GM23248 (cell line): ENCODE results near the gene GPR150. TPM values are rescaled to one million over a fixed set of nuclear protein-coding genes. Genes with fewer than 3 reads are reported as not detected.
A peak's percentile ranks its signal among the peaks of the same experiment; 100 is the strongest.

Experiments used
- DNase-seq: peaks from one replicate; pipeline ENCODE4 v3.0.0-alpha.2; 2015
- H2AFZ ChIP-seq: fragments of 200-600 bp; sonication (generic); 2 replicates; pipeline ENCODE4 v1.6.1; 2016; ENCODE audit warnings: antibody characterized with exemption
- H3F3A ChIP-seq: fragments of 200-600 bp; sonication (generic); 2 replicates; pipeline ENCODE4 v1.6.1; 2016; ENCODE audit warnings: mild to moderate bottlenecking, antibody characterized with exemption, mixed run types; ENCODE audit not compliant: insufficient read depth
- H3K27ac ChIP-seq: fragments of 200-600 bp; sonication (generic); 2 replicates; pipeline ENCODE4 v1.5.1; 2016; ENCODE audit warnings: mild to moderate bottlenecking
- H3K27me3 ChIP-seq: fragments of 200-600 bp; sonication (generic); replicated peaks from 2 replicates; pipeline ENCODE4 v1.6.1; 2016; ENCODE audit warnings: mild to moderate bottlenecking; ENCODE audit not compliant: insufficient read depth
- H3K36me3 ChIP-seq: fragments of 200-600 bp; sonication (generic); 2 replicates; pipeline ENCODE4 v1.6.1; 2016; ENCODE audit warnings: low read depth, mild to moderate bottlenecking
- H3K4me1 ChIP-seq: fragments of 200-600 bp; sonication (generic); 2 replicates; pipeline ENCODE4 v1.6.1; 2016; ENCODE audit warnings: mild to moderate bottlenecking; ENCODE audit not compliant: insufficient read depth
- H3K4me2 ChIP-seq: fragments of 200-600 bp; sonication (generic); one replicate; pipeline ENCODE4 v1.6.1; 2016; ENCODE audit warnings: mild to moderate bottlenecking; ENCODE audit not compliant: unreplicated experiment
- H3K4me3 ChIP-seq: fragments of 200-600 bp; sonication (generic); 2 replicates; pipeline ENCODE4 v1.5.1; 2016; ENCODE audit warnings: mild to moderate bottlenecking
- H3K79me2 ChIP-seq: fragments of 200-600 bp; sonication (generic); 2 replicates; pipeline ENCODE4 v1.6.1; 2016; ENCODE audit warnings: mild to moderate bottlenecking; ENCODE audit not compliant: insufficient read depth
- H3K9ac ChIP-seq: fragments of 200-600 bp; sonication (generic); 2 replicates; pipeline ENCODE4 v1.6.1; 2016; ENCODE audit warnings: mild to moderate bottlenecking
- H3K9me2 ChIP-seq: fragments of 200-600 bp; sonication (generic); 2 replicates; pipeline ENCODE4 v1.6.1; 2016; ENCODE audit warnings: mixed run types, mild to moderate bottlenecking, moderate library complexity; ENCODE audit not compliant: insufficient read depth
- H3K9me3 ChIP-seq: fragments of 200-600 bp; sonication (generic); one replicate; pipeline ENCODE4 v1.6.1; 2017; ENCODE audit warnings: low read depth
- H4K20me1 ChIP-seq: fragments of 200-600 bp; sonication (generic); 2 replicates; pipeline ENCODE4 v1.6.0; 2016; ENCODE audit not compliant: insufficient read depth
- EZH2 ChIP-seq: fragments of 200-600 bp; sonication (generic); IDR thresholded peaks from 2 replicates; pipeline ENCODE4 v1.6.1; 2018; ENCODE audit warnings: antibody characterized with exemption, mild to moderate bottlenecking; ENCODE audit not compliant: insufficient read depth, poor library complexity, severe bottlenecking
- EZH2phosphoT487 ChIP-seq: fragments of 200-600 bp; sonication (generic); IDR thresholded peaks from 2 replicates; pipeline ENCODE4 v1.6.1; 2018; ENCODE audit warnings: antibody characterized with exemption, moderate library complexity, mild to moderate bottlenecking, low read depth; ENCODE audit not compliant: insufficient read depth
- WGBS, 2 experiments: methylation state at CpG; one replicate each; pipeline ENCODE4 v1.1.6; 2015 to 2017; ENCODE audit warnings: low lambda C conversion rate in 2 of 2, low coverage in 1 of 2; ENCODE audit errors: missing lambda C conversion rate in 2 of 2; 5-methylcytosine and 5-hydroxymethylcytosine counted together
- in situ Hi-C: fragments of 300-500 bp; cut with MboI; formaldehyde crosslinking; loops from 2 replicates; pipeline ENCODE4 v1.15.0; 2020
- polyA plus RNA-seq: library from polyadenylated mRNA; unstranded; fragments of >200 nt; fragmentation: Nextera tagmentation; extraction: Ambion mirVana; gene quantifications from 2 replicates; pipeline ENCODE4 v1.2.1, GENCODE V29; 2016
- total RNA-seq: library from RNA; depleted of rRNA; stranded (reverse); fragments of >200 nt; shearing (Covaris generic); gene quantifications from 2 replicates; pipeline ENCODE4 v1.2.3, GENCODE V29; 2014

GPR150 gene
- total and polyA plus RNA-seq, 2 experiments from 2014 or later = 0.25 to 1.1 TPM

DNA sequence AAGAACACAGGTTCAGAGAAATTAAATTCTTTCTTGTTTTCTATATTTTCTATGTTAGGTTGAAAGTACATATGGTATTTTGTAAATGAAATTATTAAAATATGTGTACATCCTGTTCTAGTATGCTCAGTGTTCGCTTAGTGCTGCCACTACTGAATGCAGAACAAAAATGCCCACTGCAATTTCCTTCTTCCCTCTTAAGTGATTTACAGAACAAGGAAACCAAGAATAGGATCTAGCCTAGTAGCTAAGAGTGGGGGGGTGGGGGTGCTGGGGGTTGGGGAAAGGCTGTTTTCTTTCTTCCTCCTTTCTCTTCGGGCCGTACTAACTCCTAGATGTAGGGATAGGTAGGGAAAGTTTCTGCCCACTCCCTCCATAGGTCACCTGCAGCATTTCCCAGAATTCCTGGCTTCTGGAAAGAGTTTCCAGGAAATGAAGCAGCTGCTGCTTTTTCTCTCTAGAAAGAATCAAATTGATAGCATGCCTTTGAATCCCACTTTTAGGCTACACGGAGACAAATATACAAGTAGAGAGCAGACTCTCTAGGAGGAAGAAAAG is 47.3 kb downstream of the GPR150 start:
- H3F3A ChIP-seq = 0 out of 2 replicates have a peak, but pooled peaks cover 4% of the 10 kb centered on the region
- no peak for TF ChIP-seq EZH2phosphoT487
- no peak for TF ChIP-seq EZH2
- no peaks in the 10 kb centered on the region for H3K9me2 ChIP-seq
- in situ Hi-C loops = loop anchor here (10.0 kb wide), 1 partner anchor 178 kb away; no protein-coding TSS in a partner anchor
- peaks cover 29% of the 10 kb centered on the region for H3K4me1 ChIP-seq
- no peak overlapping the region for H3K4me2 ChIP-seq
- H3K36me3 ChIP-seq = no peaks in the 10 kb centered on the region
- H2AFZ ChIP-seq = no peak overlapping the region
- no peak overlapping the region for H3K27ac ChIP-seq
- 89 to 98% methylated on average over 4 of the region's 4 CpGs for WGBS, 2 experiments
- H3K9me3 ChIP-seq = no peaks in the 10 kb centered on the region
- H3K4me3 ChIP-seq = no peak overlapping the region
- no peak for DNase-seq
- H3K9ac ChIP-seq = no peak overlapping the region
- H3K79me2 ChIP-seq = no peaks in the 10 kb centered on the region
- H3K27me3 ChIP-seq = no peaks in the 10 kb centered on the region
- H4K20me1 ChIP-seq = no peaks in the 10 kb centered on the region

DNA sequence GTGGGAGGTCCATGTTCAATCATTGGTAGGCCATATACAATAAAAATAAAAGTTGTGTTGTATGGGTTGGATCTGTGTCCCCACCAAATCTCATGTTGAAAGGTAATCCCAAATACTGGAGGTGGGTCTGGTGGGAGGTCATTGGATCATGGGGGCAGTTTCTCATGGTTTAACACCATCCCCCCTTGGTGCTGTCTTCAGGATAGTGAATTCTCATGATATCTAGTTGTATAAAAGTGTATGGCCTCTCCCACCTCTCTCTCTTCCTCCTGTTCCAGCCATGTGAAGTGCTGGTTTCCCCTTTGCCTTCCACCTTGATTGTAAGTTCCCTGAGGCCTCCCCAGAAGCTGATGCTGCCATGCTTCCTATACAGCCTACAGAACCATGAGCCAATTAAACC is 47.8 kb downstream of the GPR150 start:
- TF ChIP-seq EZH2 (no peak), EZH2phosphoT487 (no peak)
- Histone ChIP-seq H3K4me2 (no peak overlapping the region), H3K9ac (no peak overlapping the region), H3K9me3 (no peaks in the 10 kb centered on the region), H3K36me3 (no peaks in the 10 kb centered on the region), H3K27ac (no peak overlapping the region), H3K79me2 (no peaks in the 10 kb centered on the region), H3K4me1 (peaks cover 29% of the 10 kb centered on the region), H3K27me3 (no peaks in the 10 kb centered on the region), H3K4me3 (no peak overlapping the region), H3F3A (0 out of 2 replicates have a peak, but pooled peaks cover 4% of the 10 kb centered on the region), H2AFZ (no peak overlapping the region), H3K9me2 (no peaks in the 10 kb centered on the region), H4K20me1 (no peaks in the 10 kb centered on the region)
- in situ Hi-C loops = loop anchor here (10.0 kb wide), 1 partner anchor 177 kb away; no protein-coding TSS in a partner anchor
- no peak for DNase-seq

DNA sequence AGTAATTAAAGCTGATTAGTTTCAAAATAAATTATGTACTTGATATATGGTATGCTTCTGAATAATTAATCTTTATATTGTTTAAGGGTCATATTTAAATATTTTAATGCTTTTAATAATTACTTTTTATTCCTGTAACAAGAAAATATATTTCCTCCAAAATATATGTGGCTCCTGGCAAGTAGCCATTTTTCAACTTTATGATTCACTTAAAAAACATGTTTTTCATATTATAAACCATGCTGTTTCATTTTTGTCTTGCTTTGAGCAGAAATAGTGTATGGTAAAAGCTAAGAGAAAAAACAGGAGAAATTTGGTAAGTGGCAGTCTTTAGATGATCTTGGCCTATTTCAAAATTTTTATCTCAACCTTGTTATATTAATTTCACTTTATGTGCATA is 48.3 kb downstream of the GPR150 start:
- Histone ChIP-seq H3K27ac (no peak overlapping the region), H3K4me1 (peaks cover 29% of the 10 kb centered on the region), H3K9me3 (no peaks in the 10 kb centered on the region), H3K4me3 (no peak overlapping the region), H3K9ac (no peak overlapping the region), H4K20me1 (no peaks in the 10 kb centered on the region), H3K9me2 (no peaks in the 10 kb centered on the region), H3F3A (0 out of 2 replicates have a peak, but pooled peaks cover 4% of the 10 kb centered on the region), H2AFZ (no peak overlapping the region), H3K79me2 (no peaks in the 10 kb centered on the region), H3K36me3 (no peaks in the 10 kb centered on the region), H3K4me2 (no peak overlapping the region), H3K27me3 (no peaks in the 10 kb centered on the region)
- DNase-seq = peak; percentile 45
- TF ChIP-seq EZH2 (no peak), EZH2phosphoT487 (no peak)
- in situ Hi-C loops = loop anchor here (10.0 kb wide), 1 partner anchor 177 kb away; no protein-coding TSS in a partner anchor

DNA sequence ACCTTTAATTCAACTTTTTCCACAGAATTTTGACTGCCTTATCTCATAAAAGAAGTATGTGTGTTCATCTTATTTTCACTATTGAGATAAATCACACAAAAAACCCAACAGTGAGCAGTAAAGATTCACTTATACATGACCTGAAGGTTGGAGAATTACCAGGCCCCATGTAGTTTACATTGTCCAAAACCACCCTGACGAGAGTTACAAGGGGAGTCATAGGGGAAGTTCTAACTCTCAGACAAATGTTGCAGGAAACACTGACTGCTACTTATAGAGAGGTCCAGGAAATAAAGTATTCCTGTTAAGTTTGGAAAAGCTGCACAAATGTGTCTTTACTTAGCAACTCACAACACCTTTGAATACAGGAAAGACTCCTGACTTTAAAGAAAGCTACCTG is 48.8 kb downstream of the GPR150 start:
- no peaks in the 10 kb centered on the region for H3K36me3 ChIP-seq
- H3K9me3 ChIP-seq = no peaks in the 10 kb centered on the region
- H3K9me2 ChIP-seq = no peaks in the 10 kb centered on the region
- H3K9ac ChIP-seq = no peak overlapping the region
- H3K4me3 ChIP-seq = no peak overlapping the region
- no peaks in the 10 kb centered on the region for H3K27me3 ChIP-seq
- WGBS, 2 experiments = 96 to 100% methylated on average over 1 of the region's 1 CpG
- H3K4me1 ChIP-seq = peaks cover 29% of the 10 kb centered on the region
- H3K27ac ChIP-seq = no peak overlapping the region
- no peak overlapping the region for H3K4me2 ChIP-seq
- in situ Hi-C loops = loop anchor here (10.0 kb wide), 1 partner anchor 176 kb away; no protein-coding TSS in a partner anchor
- no peaks in the 10 kb centered on the region for H4K20me1 ChIP-seq
- no peaks in the 10 kb centered on the region for H3K79me2 ChIP-seq
- DNase-seq = no peak
- no peak overlapping the region for H2AFZ ChIP-seq
- H3F3A ChIP-seq = 0 out of 2 replicates have a peak, but pooled peaks cover 4% of the 10 kb centered on the region
- TF ChIP-seq EZH2 = no peak
- no peak for TF ChIP-seq EZH2phosphoT487
